HG03460 (cell line): ENCODE measurements around the gene NPDC1.
"Not testable (repeated sequence)": the region's sequence is repeated elsewhere in the genome, so short reads cannot be mapped to it uniquely, and the experiment has no call there.

Source experiments
- ATAC-seq: cut with Tn5 transposase; IDR thresholded peaks from one replicate; pipeline ENCODE4 v1.9.1; 2021; ENCODE audit not compliant: unreplicated experiment

NPDC1 gene

GRCh38 chr9:137075275-137075775, 29.3 kb upstream of the NPDC1 start:
- no peak for ATAC-seq

- no peak for ATAC-seq
Measured at GRCh38 chr9:137074657-137075274, 28.8 kb upstream of the NPDC1 start.

- no peak for ATAC-seq
Measured at GRCh38 chr9:137073992-137074399, 28.0 kb upstream of the NPDC1 start.

- ATAC-seq = no peak
Measured at GRCh38 chr9:137071282-137071681, 25.3 kb upstream of the NPDC1 start.

- ATAC-seq = no peak
Measured at GRCh38 chr9:137070906-137071275, 24.9 kb upstream of the NPDC1 start.

- peak; percentile 66 for ATAC-seq
Measured at GRCh38 chr9:137070201-137070905, 24.4 kb upstream of the NPDC1 start, which contains the start of gene SAPCD2. TSS of gene SAPCD2 (minus strand) at chr9:137070557. CDS start at chr9:137070460, 97 bp downstream.

GRCh38 chr9:137069508-137070091, 23.6 kb upstream of the NPDC1 start:
- peak; percentile 10 for ATAC-seq

GRCh38 chr9:137068539-137069507, 22.8 kb upstream of the NPDC1 start:
- ATAC-seq = no peak

- ATAC-seq = peak; percentile 37
Measured at GRCh38 chr9:137067860-137068538, 22.0 kb upstream of the NPDC1 start.

- ATAC-seq = no peak
Measured at GRCh38 chr9:137066096-137066861, 20.3 kb upstream of the NPDC1 start.

- no peak for ATAC-seq
Measured at GRCh38 chr9:137065336-137065967, 19.5 kb upstream of the NPDC1 start.

GRCh38 chr9:137064880-137065164, 18.8 kb upstream of the NPDC1 start:
- ATAC-seq = no peak

- ATAC-seq = no peak
Measured at GRCh38 chr9:137064027-137064879, 18.3 kb upstream of the NPDC1 start.

GRCh38 chr9:137063311-137064026, 17.5 kb upstream of the NPDC1 start:
- ATAC-seq = no peak

- ATAC-seq = not testable (repeated sequence)
Measured at GRCh38 chr9:137062798-137063197, 16.8 kb upstream of the NPDC1 start.

- no peak for ATAC-seq
Measured at GRCh38 chr9:137062384-137062783, 16.4 kb upstream of the NPDC1 start.

GRCh38 chr9:137058521-137059234, 12.7 kb upstream of the NPDC1 start:
- no peak for ATAC-seq
